AG10803 (cell line): ENCODE data around the gene TSPAN17.
"Not testable (repeated sequence)": the region's sequence is repeated elsewhere in the genome, so short reads cannot be mapped to it uniquely, and the experiment has no call there.

Experiments
- DNase-seq: peaks from one replicate; pipeline ENCODE4 v3.0.0; 2010; ENCODE audit warnings: low read depth
- H3K4me3 ChIP-seq: 2 replicates; pipeline ENCODE4 v1.5.1; 2011; ENCODE audit warnings: mild to moderate bottlenecking, low read length, control low read depth
- CTCF ChIP-seq: conservative IDR thresholded peaks from 2 replicates; pipeline ENCODE4 v1.5.1; 2011; ENCODE audit warnings: mild to moderate bottlenecking, low read length, control low read depth, inconsistent platforms

Gene TSPAN17

GRCh38 chr5:176697934-176698538 is 50.8 kb downstream of the TSPAN17 start:
- TF ChIP-seq CTCF, result no peak
- no peak for DNase-seq
- no peak overlapping the region for H3K4me3 ChIP-seq

- not testable (repeated sequence) for DNase-seq, H3K4me3 ChIP-seq
These were observed 52.2 kb downstream of the TSPAN17 start for GRCh38 chr5:176699446-176699845.

GRCh38 chr5:176700239-176700847 is 53.1 kb downstream of the TSPAN17 start:
- DNase-seq, result no peak
- TF ChIP-seq CTCF, result peak; percentile 15; the same call in 1 of the 2 replicates
- H3K4me3 ChIP-seq, result no peak overlapping the region

- no peak for TF ChIP-seq CTCF
- H3K4me3 ChIP-seq, result no peak overlapping the region
- no peak for DNase-seq
These were observed 55.7 kb downstream of the TSPAN17 start for GRCh38 chr5:176702671-176703641.

- no peak for TF ChIP-seq CTCF
- H3K4me3 ChIP-seq, result no peak overlapping the region
- DNase-seq, result no peak
These were observed 56.6 kb downstream of the TSPAN17 start for GRCh38 chr5:176703857-176704256.

- no peak overlapping the region for H3K4me3 ChIP-seq
- DNase-seq, result no peak
- no peak for TF ChIP-seq CTCF
These were observed 57.1 kb downstream of the TSPAN17 start for GRCh38 chr5:176704355-176704754.

GRCh38 chr5:176704817-176705216 is 57.5 kb downstream of the TSPAN17 start:
- no peak overlapping the region for H3K4me3 ChIP-seq
- no peak for TF ChIP-seq CTCF
- no peak for DNase-seq
